K562 (cell line): ENCODE measurements around the gene GNAT2. TPM values are rescaled to one million over a fixed set of nuclear protein-coding genes. Genes with fewer than 3 reads are reported as not detected.

Source experiments
- BRF2 ChIP-seq: IDR thresholded peaks from 3 replicates; pipeline ENCODE4 v1.6.1; 2011; ENCODE audit warnings: borderline replicate concordance, mild to moderate bottlenecking; ENCODE audit not compliant: insufficient read length, insufficient read depth
- ETV6 ChIP-seq, 3 experiments: fragments of 150-350 bp in 1 of 3; sonication (generic) in 1 of 3; formaldehyde crosslinking in 1 of 3; IDR thresholded peaks; 2 replicates each; pipeline versions ENCODE4 v1.6.1 to v1.8.0; 2014 to 2022; ENCODE audit warnings: borderline replicate concordance in 2 of 3, low read depth in 2 of 3, antibody characterized with exemption in 1 of 3, low read length in 1 of 3, mild to moderate bottlenecking in 1 of 3, missing genetic modification reagents in 1 of 3
- HDAC3 ChIP-seq: fragments of 450-650 bp; IDR thresholded peaks from 2 replicates; pipeline ENCODE4 v1.6.1; 2018; ENCODE audit warnings: borderline replicate concordance, mild to moderate bottlenecking, moderate library complexity; ENCODE audit not compliant: partially characterized antibody
- HDAC6 ChIP-seq: IDR thresholded peaks from 2 replicates; pipeline ENCODE4 v1.6.1; 2012; ENCODE audit warnings: low read depth, mild to moderate bottlenecking, control low read depth, inconsistent platforms, low read length, moderate library complexity
- HMBOX1 ChIP-seq: sonication (generic); IDR thresholded peaks from 2 replicates; pipeline ENCODE4 v1.6.1; 2016
- ILF3 ChIP-seq: fragments of 450-650 bp; IDR thresholded peaks from 2 replicates; pipeline ENCODE4 v1.6.1; 2018; ENCODE audit warnings: antibody characterized with exemption, mild to moderate bottlenecking, moderate library complexity, borderline replicate concordance
- KDM4B ChIP-seq, 2 experiments: fragments of 450-650 bp in 1 of 2; sonication (generic) in 1 of 2; IDR thresholded peaks; 2 replicates each; pipeline ENCODE4 v1.6.1; 2016 to 2017; ENCODE audit warnings: borderline replicate concordance in 2 of 2, antibody characterized with exemption in 1 of 2, low read depth in 1 of 2, mild to moderate bottlenecking in 1 of 2
- NUFIP1 ChIP-seq: fragments of 450-650 bp; IDR thresholded peaks from 2 replicates; pipeline ENCODE4 v1.6.1; 2018; ENCODE audit not compliant: partially characterized antibody
- POLR2G ChIP-seq: fragments of 200-400 bp; formaldehyde crosslinking; IDR thresholded peaks from 2 replicates; pipeline ENCODE4 v1.6.1; 2017; ENCODE audit warnings: low read depth, mild to moderate bottlenecking, antibody characterized with exemption, low read length, moderate library complexity
- SIN3B ChIP-seq: fragments of 450-650 bp; IDR thresholded peaks from 2 replicates; pipeline ENCODE4 v1.6.1; 2017; ENCODE audit warnings: low read depth, mild to moderate bottlenecking, moderate library complexity
- ZNF280B ChIP-seq: fragments of 250-450 bp; sonication (Bioruptor Pico); IDR thresholded peaks from 2 replicates; pipeline ENCODE4 v1.5.1; 2021; ENCODE audit warnings: mild to moderate bottlenecking
- ZNF766 ChIP-seq: fragments of 200-800 bp; sonication (Bioruptor generic); conservative IDR thresholded peaks from 2 replicates; pipeline ENCODE4 v1.6.1; 2016; ENCODE audit warnings: missing genetic modification characterization, missing compliant biosample characterization
- polyA plus RNA-seq, 8 experiments: library from polyadenylated mRNA; depleted of rRNA in 4 of 8; stranded (reverse) in 5 of 8; unstranded in 3 of 8; fragments of >200 nt; fragmentation: Nextera tagmentation in 2 of 8; fragmentation: Illumina TruSeq in 1 of 8; extraction: Ambion mirVana in 2 of 8; extraction: Trizol in 1 of 8; gene quantifications; 2 replicates each; pipeline versions ENCODE4 v1.2.1 to v1.2.3, GENCODE V29; 2011 to 2014; ENCODE audit warnings: inconsistent platforms in 1 of 8, missing spikeins in 1 of 8
- total RNA-seq, 7 experiments: library from RNA; depleted of rRNA in 6 of 7; stranded (reverse); fragments of >200 nt in 6 of 7; fragmentation: Illumina TruSeq in 2 of 7; extraction: Trizol in 2 of 7; gene quantifications; 2 replicates each; pipeline versions ENCODE4 v1.2.1 to v1.2.3, GENCODE V29; 2011 to 2021; ENCODE audit warnings: low replicate concordance in 1 of 7
- TF ChIP-seq, protein P1 (sequence below), 2 experiments: IDR thresholded peaks; 2 replicates each; pipeline ENCODE4 v1.6.1; 2011; ENCODE audit warnings: borderline replicate concordance in 1 of 2, control low read depth in 1 of 2, low read depth in 1 of 2, low read length in 1 of 2, mild to moderate bottlenecking in 1 of 2, mixed read lengths in 1 of 2, moderate library complexity in 1 of 2; ENCODE audit not compliant: insufficient read depth in 1 of 2, insufficient read length in 1 of 2, poor library complexity in 1 of 2, severe bottlenecking in 1 of 2; ENCODE audit errors: extremely low read depth in 1 of 2
- TF ChIP-seq, protein P2 (sequence below): fragments of 250-450 bp; sonication (Bioruptor Pico); IDR thresholded peaks from 2 replicates; pipeline ENCODE4 v1.4.0; 2020; ENCODE audit warnings: mild to moderate bottlenecking, moderate library complexity, borderline replicate concordance

GNAT2 gene
- total and polyA plus RNA-seq, 9 of the 15 experiments (the other 6 are each of a cell fraction or from before 2014, with no cell fraction given) = 0.06 to 0.52 (median 0.24) TPM; not detected in 1

DNA sequence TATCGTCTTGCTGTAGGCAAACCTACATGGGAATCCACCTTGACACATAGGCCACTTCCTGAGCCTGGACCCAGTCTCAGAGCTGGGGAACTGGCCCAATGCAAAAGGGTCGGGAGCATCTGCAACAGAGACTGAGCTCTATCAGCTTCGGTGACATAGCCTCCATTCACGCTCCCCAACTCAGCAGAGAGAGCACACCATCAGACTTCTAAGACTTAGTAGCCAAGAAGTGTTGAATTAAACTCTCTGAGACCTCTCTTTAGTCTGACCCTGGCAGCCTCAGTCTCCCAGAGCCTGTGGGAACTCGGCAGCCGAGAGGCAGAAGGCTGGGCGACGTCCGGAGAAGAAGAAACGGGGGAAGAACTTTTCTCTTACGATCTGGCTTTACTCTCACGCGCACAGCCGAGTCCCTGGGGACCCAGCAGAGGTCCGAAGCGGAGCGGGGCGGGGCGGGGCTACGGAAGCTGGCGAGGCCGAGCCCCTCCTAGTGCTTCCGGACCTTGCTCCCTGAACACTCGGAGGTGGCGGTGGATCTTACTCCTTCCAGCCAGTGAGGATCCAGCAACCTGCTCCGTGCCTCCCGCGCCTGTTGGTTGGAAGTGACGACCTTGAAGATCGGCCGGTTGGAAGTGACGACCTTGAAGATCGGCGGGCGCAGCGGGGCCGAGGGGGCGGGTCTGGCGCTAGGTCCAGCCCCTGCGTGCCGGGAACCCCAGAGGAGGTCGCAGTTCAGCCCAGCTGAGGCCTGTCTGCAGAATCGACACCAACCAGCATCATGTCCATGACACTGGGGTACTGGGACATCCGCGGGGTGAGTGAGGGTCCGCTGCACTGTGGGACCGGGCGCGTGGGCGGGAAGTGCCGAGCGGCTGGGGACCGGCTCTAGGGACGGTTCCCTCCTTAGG, 36.5 kb upstream of the GNAT2 start, which contains the start of gene GSTM4 (continued):
- TF ChIP-seq HMBOX1 (no peak), POLR2G (peak; percentile 87), ILF3 (no peak), SIN3B (no peak), BRF2 (no peak), NUFIP1 (no peak), ZNF280B (no peak), HDAC3 (no peak), ZNF766 (CRISPR knock-in tag) (no peak; the same call in 1 of the 2 replicates), HDAC6 (no peak), KDM4B (IDR thresholded peaks at IDR 0.05; ENCODE audit: borderline replicate concordance in 2 of 2, low read depth in 1 of 2) (no peak; a peak in 1 of 4 replicates), ETV6 (IDR thresholded peaks at IDR 0.05; ENCODE audit: borderline replicate concordance in 1 of 2, low read depth in 2 of 2, low read length in 1 of 2) (no peak), ETV6 (CRISPR knock-in tag; IDR thresholded peaks at IDR 0.05; ENCODE audit: borderline replicate concordance) (no peak)
- TF ChIP-seq, protein P1, sequence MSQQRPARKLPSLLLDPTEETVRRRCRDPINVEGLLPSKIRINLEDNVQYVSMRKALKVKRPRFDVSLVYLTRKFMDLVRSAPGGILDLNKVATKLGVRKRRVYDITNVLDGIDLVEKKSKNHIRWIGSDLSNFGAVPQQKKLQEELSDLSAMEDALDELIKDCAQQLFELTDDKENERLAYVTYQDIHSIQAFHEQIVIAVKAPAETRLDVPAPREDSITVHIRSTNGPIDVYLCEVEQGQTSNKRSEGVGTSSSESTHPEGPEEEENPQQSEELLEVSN (IDR thresholded peaks at IDR 0.05; ENCODE audit: borderline replicate concordance in 1 of 2, extremely low read depth in 1 of 2, insufficient read depth in 1 of 2, insufficient read length in 1 of 2, low read depth in 1 of 2, low read length in 1 of 2, poor library complexity in 1 of 2, severe bottlenecking in 1 of 2) = peak; percentile 15 to 63
- TF ChIP-seq, protein P2, sequence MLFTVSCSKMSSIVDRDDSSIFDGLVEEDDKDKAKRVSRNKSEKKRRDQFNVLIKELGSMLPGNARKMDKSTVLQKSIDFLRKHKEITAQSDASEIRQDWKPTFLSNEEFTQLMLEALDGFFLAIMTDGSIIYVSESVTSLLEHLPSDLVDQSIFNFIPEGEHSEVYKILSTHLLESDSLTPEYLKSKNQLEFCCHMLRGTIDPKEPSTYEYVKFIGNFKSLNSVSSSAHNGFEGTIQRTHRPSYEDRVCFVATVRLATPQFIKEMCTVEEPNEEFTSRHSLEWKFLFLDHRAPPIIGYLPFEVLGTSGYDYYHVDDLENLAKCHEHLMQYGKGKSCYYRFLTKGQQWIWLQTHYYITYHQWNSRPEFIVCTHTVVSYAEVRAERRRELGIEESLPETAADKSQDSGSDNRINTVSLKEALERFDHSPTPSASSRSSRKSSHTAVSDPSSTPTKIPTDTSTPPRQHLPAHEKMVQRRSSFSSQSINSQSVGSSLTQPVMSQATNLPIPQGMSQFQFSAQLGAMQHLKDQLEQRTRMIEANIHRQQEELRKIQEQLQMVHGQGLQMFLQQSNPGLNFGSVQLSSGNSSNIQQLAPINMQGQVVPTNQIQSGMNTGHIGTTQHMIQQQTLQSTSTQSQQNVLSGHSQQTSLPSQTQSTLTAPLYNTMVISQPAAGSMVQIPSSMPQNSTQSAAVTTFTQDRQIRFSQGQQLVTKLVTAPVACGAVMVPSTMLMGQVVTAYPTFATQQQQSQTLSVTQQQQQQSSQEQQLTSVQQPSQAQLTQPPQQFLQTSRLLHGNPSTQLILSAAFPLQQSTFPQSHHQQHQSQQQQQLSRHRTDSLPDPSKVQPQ (CRISPR knock-in tag) = no peak
